Endothelial cell of umbilical vein (primary cell): ENCODE results near the gene KCNJ15. TPM values are rescaled to one million over a fixed set of nuclear protein-coding genes. Genes with fewer than 3 reads are reported as not detected.

Experiments used
- BruUV-seq: library from RNA; stranded (reverse); fragments of 400-500 nt; replicated peaks from 2 replicates; lab custom pipeline; 2021; lab: Mats Ljungman, UMichigan
- CTCF ChIA-PET: fragments of 300-600, 350-600 bp; sonication (Branson Sonifier 250); formaldehyde crosslinking; loops from one replicate; lab custom pipeline; 2021; ENCODE audit warnings: antibody characterized with exemption, inconsistent platforms; lab: Charles Lee
- POLR2A ChIA-PET: fragments of 300-600, 350-600 bp; sonication (Branson Sonifier 250); formaldehyde crosslinking; loops from one replicate; lab custom pipeline; 2021; ENCODE audit warnings: antibody characterized with exemption, inconsistent platforms; lab: Charles Lee
- DNase-seq: peaks from one replicate; pipeline ENCODE4 v3.0.0-alpha.2; 2011; ENCODE audit warnings: low read depth, low spot score
- FAIRE-seq: peaks from 2 replicates; lab custom pipeline; 2011; peaks lifted over from hg19 to GRCh38; lab: Jason Lieb, UNC
- H2AFZ ChIP-seq: 2 replicates; pipeline ENCODE4 v1.6.0; 2012; ENCODE audit warnings: low read depth, low read length, control low read depth, inconsistent platforms
- H3K27ac ChIP-seq: 2 replicates; pipeline ENCODE4 v1.5.1; 2011; ENCODE audit warnings: low read depth, mild to moderate bottlenecking, control low read depth, low read length, moderate library complexity; ENCODE audit not compliant: insufficient read depth
- H3K27me3 ChIP-seq, 2 experiments: 2 replicates each; pipeline versions ENCODE4 v1.6.0 to v1.6.1; 2011; ENCODE audit warnings: low read length in 2 of 2, mixed read lengths in 1 of 2; ENCODE audit not compliant: control insufficient read depth in 2 of 2, insufficient read depth in 2 of 2
- H3K36me3 ChIP-seq, 2 experiments: 2 replicates in 1 of 2; 3 replicates in 1 of 2; pipeline ENCODE4 v1.5.1; 2011; ENCODE audit warnings: low read length in 2 of 2, mild to moderate bottlenecking in 1 of 2, moderate library complexity in 1 of 2; ENCODE audit not compliant: control insufficient read depth in 2 of 2, insufficient read depth in 2 of 2; ENCODE audit errors: extremely low read depth in 1 of 2
- H3K4me1 ChIP-seq: 3 replicates; pipeline ENCODE4 v1.5.1; 2011; ENCODE audit warnings: mild to moderate bottlenecking, low read length; ENCODE audit not compliant: control insufficient read depth, insufficient read depth; ENCODE audit errors: extremely low read depth
- H3K4me2 ChIP-seq: 2 replicates; pipeline ENCODE4 v1.6.1; 2011; ENCODE audit warnings: low read length, control low read depth, mixed read lengths; ENCODE audit not compliant: insufficient read depth
- H3K4me3 ChIP-seq, 3 experiments: fragments of 200-600 bp in 1 of 3; sonication (generic), shearing (Covaris generic) in 1 of 3; replicated peaks in 1 of 3; 2 replicates each; pipeline ENCODE4 v1.5.1; 2011 to 2016; ENCODE audit warnings: control low read depth in 3 of 3, low read length in 3 of 3, mild to moderate bottlenecking in 2 of 3, inconsistent platforms in 1 of 3, low read depth in 1 of 3, moderate library complexity in 1 of 3; ENCODE audit not compliant: insufficient read depth in 1 of 3
- H3K79me2 ChIP-seq: 2 replicates; pipeline ENCODE4 v1.6.0; 2012; ENCODE audit warnings: low read length, inconsistent platforms; ENCODE audit not compliant: control insufficient read depth, insufficient read depth
- H3K9ac ChIP-seq: replicated peaks from 2 replicates; pipeline ENCODE3; 2011; ENCODE audit warnings: low read length, control low read depth; ENCODE audit not compliant: insufficient read depth; ENCODE audit errors: extremely low read depth
- H3K9me1 ChIP-seq: replicated peaks from 3 replicates; pipeline ENCODE4 v1.6.0; 2011; ENCODE audit warnings: mild to moderate bottlenecking, low read length; ENCODE audit not compliant: control insufficient read depth, insufficient read depth; ENCODE audit errors: extremely low read depth
- H3K9me3 ChIP-seq: replicated peaks from 2 replicates; pipeline ENCODE4 v1.5.1; 2012; ENCODE audit warnings: low read length, inconsistent platforms; ENCODE audit not compliant: control insufficient read depth, insufficient read depth
- H4K20me1 ChIP-seq: replicated peaks from 2 replicates; pipeline ENCODE3; 2011; ENCODE audit warnings: mild to moderate bottlenecking, low read length; ENCODE audit not compliant: control insufficient read depth, insufficient read depth; ENCODE audit errors: extremely low read depth
- EZH2 ChIP-seq: IDR thresholded peaks from 2 replicates; pipeline ENCODE4 v1.6.1; 2012; ENCODE audit warnings: borderline replicate concordance, low read depth, mild to moderate bottlenecking, moderate library complexity, low read length, inconsistent platforms; ENCODE audit not compliant: severe bottlenecking
- FOS ChIP-seq: IDR thresholded peaks from 2 replicates; pipeline ENCODE4 v1.6.1; 2011; ENCODE audit warnings: mild to moderate bottlenecking, low read length, moderate library complexity, borderline replicate concordance; ENCODE audit not compliant: insufficient read depth
- GATA2 ChIP-seq: IDR thresholded peaks from 2 replicates; pipeline ENCODE4 v1.7.0; 2011; ENCODE audit warnings: low read depth, mild to moderate bottlenecking, moderate library complexity, mixed read lengths, low read length; ENCODE audit not compliant: insufficient read length, insufficient read depth
- JUN ChIP-seq: IDR thresholded peaks from 2 replicates; pipeline ENCODE4 v1.6.1; 2011; ENCODE audit warnings: borderline replicate concordance, low read depth; ENCODE audit not compliant: insufficient read length, insufficient read depth
- MYC ChIP-seq: IDR thresholded peaks from one replicate; pipeline ENCODE4 v1.6.1; 2011; ENCODE audit warnings: mild to moderate bottlenecking, low read depth, low read length
- POLR2A ChIP-seq: IDR thresholded peaks from 2 replicates; pipeline ENCODE4 v1.6.1; 2012; ENCODE audit warnings: low read depth, mild to moderate bottlenecking, control low read depth, low read length
- POLR2AphosphoS5 ChIP-seq: IDR thresholded peaks from 2 replicates; pipeline ENCODE4 v1.6.1; 2012; ENCODE audit warnings: low read depth, mild to moderate bottlenecking, control low read depth, low read length, moderate library complexity; ENCODE audit not compliant: insufficient read depth
- dilution Hi-C: fragments of 300-500 bp; cut with MboI; formaldehyde crosslinking; loops from one replicate; pipeline ENCODE4 v1.15.0; 2019; ENCODE audit warnings: low sequenced_read_pairs; ENCODE audit not compliant: extremely low pct_ligation_motif_present
- intact Hi-C: fragments of 100-400 bp; cut with micrococcal nuclease; formaldehyde crosslinking; loops from one replicate; pipeline ENCODE4 v1.10.0; 2022
- polyA plus RNA-seq, 4 experiments: library from polyadenylated mRNA; depleted of rRNA in 3 of 4; stranded (reverse) in 3 of 4; unstranded in 1 of 4; fragments of >200 nt; gene quantifications; 2 replicates each; pipeline versions ENCODE4 v1.2.1 to v1.2.3, GENCODE V29; 2011 to 2012; ENCODE audit warnings: missing spikeins in 1 of 4
- total RNA-seq: library from RNA; stranded (reverse); gene quantifications from 2 replicates; pipeline ENCODE4 v1.2.3, GENCODE V29; 2021
- TF ChIP-seq, protein P1 (sequence below): IDR thresholded peaks from 2 replicates; pipeline ENCODE4 v1.6.1; 2011; ENCODE audit not compliant: insufficient read depth, insufficient read length
- TF ChIP-seq, protein P2 (sequence below), 2 donors: IDR thresholded peaks; 1 replicate in 1 of 2; 2 replicates in 1 of 2; pipeline ENCODE4 v1.5.1; 2011; ENCODE audit warnings: low read length in 2 of 2, mild to moderate bottlenecking in 2 of 2, moderate library complexity in 2 of 2, control low read depth in 1 of 2, inconsistent platforms in 1 of 2, low read depth in 1 of 2; ENCODE audit not compliant: insufficient read depth in 1 of 2; ENCODE audit errors: extremely low read depth in 1 of 2

Gene KCNJ15
- total and polyA plus RNA-seq, 2 donors (not counting 3 experiments of a cell fraction or from before 2014, with no cell fraction given), result 1.4 to 1.5 TPM

DNA sequence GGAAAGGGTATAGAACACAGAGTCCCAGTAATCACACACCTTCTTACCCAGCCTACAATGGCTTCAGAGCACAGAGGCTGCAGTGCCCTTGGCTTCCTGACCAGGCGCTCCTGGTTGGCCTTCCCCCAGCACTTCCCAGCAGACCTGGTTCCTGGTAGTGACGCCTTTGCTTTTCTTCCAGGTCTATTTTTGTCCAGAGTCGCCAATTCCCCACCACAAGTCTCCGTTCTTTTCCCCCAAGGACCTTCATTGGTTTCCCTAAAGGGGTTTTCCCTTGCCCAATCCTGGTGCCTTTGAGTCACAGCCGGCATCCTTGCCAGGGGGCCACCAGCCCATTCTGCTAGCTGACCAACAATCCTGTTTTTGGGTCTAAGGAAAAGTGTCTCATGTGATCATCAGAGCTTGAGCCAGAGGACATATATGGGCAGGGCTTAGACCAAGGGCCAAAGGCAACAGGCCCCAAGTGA is 84.8 kb downstream of the KCNJ15 start:
- H3K9me3 ChIP-seq, result no peaks in the 10 kb centered on the region
- H3K4me1 ChIP-seq, result peaks cover 15% of the 10 kb centered on the region
- no peak for DNase-seq
- no peaks in the 10 kb centered on the region for H4K20me1 ChIP-seq
- H3K27me3 ChIP-seq, result no peaks in the 10 kb centered on the region
- intact Hi-C loops, result no loop called here
- dilution Hi-C loops, result no loop called here
- ChIA-PET CTCF (interaction anchor here (1.2 to 1.8 kb wide), 2 partner anchors 11 to 122 kb away, joined by 3 to 6 read pairs; no protein-coding TSS in a partner anchor), POLR2A (no interaction called here)
- no peak overlapping the region for H3K4me3 ChIP-seq
- H2AFZ ChIP-seq, result no peak overlapping the region
- TF ChIP-seq, protein P1, sequence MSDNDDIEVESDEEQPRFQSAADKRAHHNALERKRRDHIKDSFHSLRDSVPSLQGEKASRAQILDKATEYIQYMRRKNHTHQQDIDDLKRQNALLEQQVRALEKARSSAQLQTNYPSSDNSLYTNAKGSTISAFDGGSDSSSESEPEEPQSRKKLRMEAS, result no peak
- TF ChIP-seq EZH2, result no peak
- TF ChIP-seq FOS, result no peak
- no peak for TF ChIP-seq GATA2
- TF ChIP-seq, protein P2, sequence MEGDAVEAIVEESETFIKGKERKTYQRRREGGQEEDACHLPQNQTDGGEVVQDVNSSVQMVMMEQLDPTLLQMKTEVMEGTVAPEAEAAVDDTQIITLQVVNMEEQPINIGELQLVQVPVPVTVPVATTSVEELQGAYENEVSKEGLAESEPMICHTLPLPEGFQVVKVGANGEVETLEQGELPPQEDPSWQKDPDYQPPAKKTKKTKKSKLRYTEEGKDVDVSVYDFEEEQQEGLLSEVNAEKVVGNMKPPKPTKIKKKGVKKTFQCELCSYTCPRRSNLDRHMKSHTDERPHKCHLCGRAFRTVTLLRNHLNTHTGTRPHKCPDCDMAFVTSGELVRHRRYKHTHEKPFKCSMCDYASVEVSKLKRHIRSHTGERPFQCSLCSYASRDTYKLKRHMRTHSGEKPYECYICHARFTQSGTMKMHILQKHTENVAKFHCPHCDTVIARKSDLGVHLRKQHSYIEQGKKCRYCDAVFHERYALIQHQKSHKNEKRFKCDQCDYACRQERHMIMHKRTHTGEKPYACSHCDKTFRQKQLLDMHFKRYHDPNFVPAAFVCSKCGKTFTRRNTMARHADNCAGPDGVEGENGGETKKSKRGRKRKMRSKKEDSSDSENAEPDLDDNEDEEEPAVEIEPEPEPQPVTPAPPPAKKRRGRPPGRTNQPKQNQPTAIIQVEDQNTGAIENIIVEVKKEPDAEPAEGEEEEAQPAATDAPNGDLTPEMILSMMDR (IDR thresholded peaks at IDR 0.05; ENCODE audit: extremely low read depth in 1 of 2, insufficient read depth in 1 of 2, low read depth in 1 of 2, low read length in 2 of 2), result no peak
- no peak for TF ChIP-seq JUN
- no peak for TF ChIP-seq MYC
- TF ChIP-seq POLR2AphosphoS5, result no peak
- TF ChIP-seq POLR2A, result no peak
- H3K27ac ChIP-seq, result no peak overlapping the region
- no peak overlapping the region for H3K4me2 ChIP-seq
- H3K9me1 ChIP-seq, result no peaks in the 10 kb centered on the region
- no peaks in the 10 kb centered on the region for H3K36me3 ChIP-seq
- H3K9ac ChIP-seq, result no peak overlapping the region
- BruUV-seq, result no TSS peak
- FAIRE-seq, result no peak
- no peaks in the 10 kb centered on the region for H3K79me2 ChIP-seq
